Right kidney (tissue), 1 donor: ENCODE data around the gene ATP1B3.
"Not testable (repeated sequence)": the region's sequence is repeated elsewhere in the genome, so short reads cannot be mapped to it uniquely, and the experiment has no call there.

Experiments used
- DNase-seq: peaks from one replicate; pipeline ENCODE4 v3.0.0-alpha.2; 2016

The ATP1B3 gene

GRCh38 chr3:141945726-141946485, 69.5 kb downstream of the ATP1B3 start:
- no peak for DNase-seq

GRCh38 chr3:141949399-141949798, 73.0 kb downstream of the ATP1B3 start:
- no peak for DNase-seq

GRCh38 chr3:141949972-141950371, 73.5 kb downstream of the ATP1B3 start:
- no peak for DNase-seq

- no peak for DNase-seq
Observed at GRCh38 chr3:141950572-141951493, 74.4 kb downstream of the ATP1B3 start.

GRCh38 chr3:141952611-141953010, 76.2 kb downstream of the ATP1B3 start:
- DNase-seq: no peak

GRCh38 chr3:141955175-141955574, 78.7 kb downstream of the ATP1B3 start:
- no peak for DNase-seq

- no peak for DNase-seq
Observed at GRCh38 chr3:141959589-141960554, 83.4 kb downstream of the ATP1B3 start.

- no peak for DNase-seq
Observed at GRCh38 chr3:141960731-141961130, 84.3 kb downstream of the ATP1B3 start.

GRCh38 chr3:141963301-141963700, 86.9 kb downstream of the ATP1B3 start:
- no peak for DNase-seq

- DNase-seq: no peak
Observed at GRCh38 chr3:141965471-141965870, 89.0 kb downstream of the ATP1B3 start.

GRCh38 chr3:141969711-141970110, 93.3 kb downstream of the ATP1B3 start:
- DNase-seq: no peak

GRCh38 chr3:141971571-141971970, 95.1 kb downstream of the ATP1B3 start:
- no peak for DNase-seq

GRCh38 chr3:141972399-141972798, 96.0 kb downstream of the ATP1B3 start:
- no peak for DNase-seq

GRCh38 chr3:141974777-141975176, 98.3 kb downstream of the ATP1B3 start:
- DNase-seq: not testable (repeated sequence)
